ENCODE results near the gene CTRB1.

GRCh38 chr16:75203667-75204409, 14.9 kb upstream of the CTRB1 start:
- TF ChIP-seq, protein P1, sequence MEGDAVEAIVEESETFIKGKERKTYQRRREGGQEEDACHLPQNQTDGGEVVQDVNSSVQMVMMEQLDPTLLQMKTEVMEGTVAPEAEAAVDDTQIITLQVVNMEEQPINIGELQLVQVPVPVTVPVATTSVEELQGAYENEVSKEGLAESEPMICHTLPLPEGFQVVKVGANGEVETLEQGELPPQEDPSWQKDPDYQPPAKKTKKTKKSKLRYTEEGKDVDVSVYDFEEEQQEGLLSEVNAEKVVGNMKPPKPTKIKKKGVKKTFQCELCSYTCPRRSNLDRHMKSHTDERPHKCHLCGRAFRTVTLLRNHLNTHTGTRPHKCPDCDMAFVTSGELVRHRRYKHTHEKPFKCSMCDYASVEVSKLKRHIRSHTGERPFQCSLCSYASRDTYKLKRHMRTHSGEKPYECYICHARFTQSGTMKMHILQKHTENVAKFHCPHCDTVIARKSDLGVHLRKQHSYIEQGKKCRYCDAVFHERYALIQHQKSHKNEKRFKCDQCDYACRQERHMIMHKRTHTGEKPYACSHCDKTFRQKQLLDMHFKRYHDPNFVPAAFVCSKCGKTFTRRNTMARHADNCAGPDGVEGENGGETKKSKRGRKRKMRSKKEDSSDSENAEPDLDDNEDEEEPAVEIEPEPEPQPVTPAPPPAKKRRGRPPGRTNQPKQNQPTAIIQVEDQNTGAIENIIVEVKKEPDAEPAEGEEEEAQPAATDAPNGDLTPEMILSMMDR (IDR thresholded peaks at IDR 0.05) = no peak
- peak in 2 of 3 donors; percentile 55 to 65 for TF ChIP-seq POLR2A (IDR thresholded peaks at IDR 0.05)
